ENCODE results near the gene ZDHHC5.

DNA sequence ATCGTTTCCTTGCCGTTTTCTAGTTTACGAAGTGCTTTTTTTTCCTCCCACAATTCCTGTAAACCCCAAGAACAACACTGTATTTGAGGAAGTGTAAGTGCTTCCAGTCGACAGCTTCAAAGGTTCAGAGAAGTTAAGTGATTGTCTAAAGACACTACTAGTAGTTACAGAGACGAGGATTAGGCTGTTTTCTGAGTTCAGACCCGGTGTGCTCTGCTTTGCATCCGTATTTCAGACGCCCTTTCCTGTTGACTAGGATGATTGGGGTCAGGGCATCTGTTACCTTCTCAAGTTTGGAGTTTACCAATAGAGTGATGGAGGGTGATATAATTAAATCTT is 9.9 kb upstream of the ZDHHC5 start:
- TF ChIP-seq CTCF (optimal IDR thresholded peaks at IDR 0.05 in 1 of 3, IDR thresholded peaks at IDR 0.05 in 1 of 3, conservative IDR thresholded peaks at IDR 0.05 in 1 of 3; ENCODE audit: extremely low read depth in 1 of 3, insufficient read depth in 2 of 3, low read length in 3 of 3) (no peak), EZH2 (IDR thresholded peaks at IDR 0.05; ENCODE audit: low read length) (no peak)

Data from keratinocyte (primary cell).